Prostate gland (tissue), 2 donors: ENCODE measurements around the gene GHR.

Source experiments
- POLR2A ChIP-seq: fragments of 450-650 bp; IDR thresholded peaks from one replicate; pipeline ENCODE4 v1.6.1; 2016; ENCODE audit warnings: antibody characterized with exemption, mild to moderate bottlenecking
- TF ChIP-seq, protein P1 (sequence below), 4 experiments: fragments of 200-600 bp in 2 of 4; fragments of 450-650 bp in 2 of 4; sonication (generic) in 2 of 4; IDR thresholded peaks; 1 replicate in 3 of 4; 2 replicates in 1 of 4; pipeline ENCODE4 v1.5.1; 2016 to 2019; ENCODE audit warnings: antibody characterized with exemption in 4 of 4, mild to moderate bottlenecking in 2 of 4, moderate library complexity in 2 of 4

DNA sequence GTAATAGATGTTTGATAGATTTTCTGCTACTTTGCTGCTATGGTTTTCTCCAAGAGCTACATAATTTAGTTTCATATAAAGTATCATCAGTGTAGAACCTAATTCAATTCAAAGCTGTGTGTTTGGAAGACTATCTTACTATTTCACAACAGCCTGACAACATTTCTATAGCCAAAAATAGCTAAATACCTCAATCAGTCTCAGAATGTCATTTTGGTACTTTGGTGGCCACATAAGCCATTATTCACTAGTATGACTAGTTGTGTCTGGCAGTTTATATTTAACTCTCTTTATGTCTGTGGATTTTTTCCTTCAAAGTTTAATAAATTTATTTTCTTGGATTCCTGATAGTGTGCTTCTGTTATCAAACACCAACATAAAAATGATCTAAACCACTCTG is 298.2 kb downstream of the GHR start:
- TF ChIP-seq, protein P1, sequence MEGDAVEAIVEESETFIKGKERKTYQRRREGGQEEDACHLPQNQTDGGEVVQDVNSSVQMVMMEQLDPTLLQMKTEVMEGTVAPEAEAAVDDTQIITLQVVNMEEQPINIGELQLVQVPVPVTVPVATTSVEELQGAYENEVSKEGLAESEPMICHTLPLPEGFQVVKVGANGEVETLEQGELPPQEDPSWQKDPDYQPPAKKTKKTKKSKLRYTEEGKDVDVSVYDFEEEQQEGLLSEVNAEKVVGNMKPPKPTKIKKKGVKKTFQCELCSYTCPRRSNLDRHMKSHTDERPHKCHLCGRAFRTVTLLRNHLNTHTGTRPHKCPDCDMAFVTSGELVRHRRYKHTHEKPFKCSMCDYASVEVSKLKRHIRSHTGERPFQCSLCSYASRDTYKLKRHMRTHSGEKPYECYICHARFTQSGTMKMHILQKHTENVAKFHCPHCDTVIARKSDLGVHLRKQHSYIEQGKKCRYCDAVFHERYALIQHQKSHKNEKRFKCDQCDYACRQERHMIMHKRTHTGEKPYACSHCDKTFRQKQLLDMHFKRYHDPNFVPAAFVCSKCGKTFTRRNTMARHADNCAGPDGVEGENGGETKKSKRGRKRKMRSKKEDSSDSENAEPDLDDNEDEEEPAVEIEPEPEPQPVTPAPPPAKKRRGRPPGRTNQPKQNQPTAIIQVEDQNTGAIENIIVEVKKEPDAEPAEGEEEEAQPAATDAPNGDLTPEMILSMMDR (IDR thresholded peaks at IDR 0.05) = no peak
- TF ChIP-seq POLR2A = no peak
